T1000 (cell line): ENCODE results near the gene ISCU.
A peak's percentile ranks its signal among the peaks of the same experiment; 100 is the strongest.
"Not testable (repeated sequence)": the region's sequence is repeated elsewhere in the genome, so short reads cannot be mapped to it uniquely, and the experiment has no call there.

Experiments used
- DNase-seq: peaks from one replicate; lab custom pipeline; 2025; ENCODE audit warnings: mixed read lengths; lab: John Stamatoyannopoulos, UW

The ISCU gene

DNA sequence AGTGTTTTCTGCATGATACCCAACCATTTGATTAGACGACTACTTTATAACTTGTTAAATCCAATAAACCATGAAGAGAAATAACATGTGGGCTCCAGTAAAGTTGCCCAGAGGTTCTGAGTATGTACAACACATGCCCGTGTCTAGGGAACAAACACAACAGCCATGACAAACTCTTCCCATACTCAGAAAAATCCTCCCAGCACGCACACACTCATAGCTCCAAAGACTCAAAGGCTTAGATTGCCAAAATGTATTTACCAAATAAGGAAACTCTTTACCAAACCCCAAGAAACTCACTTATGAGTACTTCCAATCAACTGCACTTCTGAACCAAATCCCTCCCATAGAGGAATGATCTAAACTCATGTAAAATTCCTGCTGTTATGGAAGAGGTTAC is 18.7 kb upstream of the ISCU start:
- no peak for DNase-seq

DNA sequence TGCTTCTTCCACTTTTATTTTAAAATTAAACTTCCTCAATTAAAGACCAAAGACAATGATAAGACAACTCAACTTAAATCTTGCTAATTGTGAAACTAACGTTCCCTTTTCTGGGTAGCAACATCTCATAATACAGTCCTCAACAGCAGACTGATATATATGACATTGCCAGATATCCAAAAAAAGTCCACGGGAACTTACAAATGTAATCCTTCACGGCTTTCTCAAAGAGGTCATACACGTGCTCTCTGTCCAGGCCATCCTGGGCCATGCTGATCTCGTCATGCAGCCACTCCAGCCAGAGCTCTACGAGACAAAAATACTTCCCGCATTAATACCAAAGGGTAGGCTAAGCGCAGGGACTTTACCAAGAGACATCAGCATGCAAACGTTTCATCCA is 14.7 kb upstream of the ISCU start:
- DNase-seq: no peak

DNA sequence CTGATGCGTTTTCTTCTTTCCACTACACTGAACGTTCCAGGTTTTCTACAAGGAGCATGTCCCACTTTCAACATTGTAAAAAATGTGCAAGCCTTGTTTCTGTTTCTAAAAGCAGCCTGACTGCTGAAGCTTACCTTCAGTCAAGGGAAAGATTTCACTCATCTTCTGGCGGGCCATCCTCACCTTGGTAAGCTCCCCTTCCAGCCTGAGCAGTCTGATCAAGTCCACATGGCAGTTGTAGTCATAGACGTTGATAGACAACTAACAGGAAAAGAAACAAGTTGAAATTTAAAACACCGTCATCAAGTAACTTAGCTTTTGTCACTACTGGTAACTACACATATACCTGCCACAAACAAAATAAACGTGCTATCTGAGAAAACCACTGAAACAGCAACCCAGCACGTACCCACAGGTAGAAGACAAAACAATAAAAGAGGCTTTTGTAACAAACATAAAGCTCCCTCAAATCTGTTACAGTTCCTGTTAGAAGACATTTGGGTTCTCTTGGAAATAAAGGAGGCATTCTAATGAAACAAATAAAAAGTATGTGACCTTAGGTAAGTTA is 13.4 kb upstream of the ISCU start:
- DNase-seq: no peak

DNA sequence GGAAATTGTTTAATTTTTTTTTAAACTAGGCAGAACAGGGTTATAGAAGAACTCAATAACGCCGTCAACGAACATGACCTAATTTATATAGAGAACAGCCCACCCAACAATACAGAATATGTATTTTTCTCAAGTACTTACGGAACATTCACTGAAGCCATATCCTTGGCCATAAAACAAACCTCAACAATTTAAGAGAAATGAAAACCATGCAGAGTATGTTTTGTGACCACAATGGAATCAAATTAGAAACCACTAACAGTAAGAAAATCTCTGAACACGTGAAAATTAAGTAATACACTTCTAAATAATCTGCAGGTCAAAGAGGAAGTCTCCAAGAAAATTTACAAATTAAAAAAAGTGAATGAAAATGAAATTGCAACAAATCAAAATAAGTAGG is 10.9 kb upstream of the ISCU start:
- no peak for DNase-seq

DNA sequence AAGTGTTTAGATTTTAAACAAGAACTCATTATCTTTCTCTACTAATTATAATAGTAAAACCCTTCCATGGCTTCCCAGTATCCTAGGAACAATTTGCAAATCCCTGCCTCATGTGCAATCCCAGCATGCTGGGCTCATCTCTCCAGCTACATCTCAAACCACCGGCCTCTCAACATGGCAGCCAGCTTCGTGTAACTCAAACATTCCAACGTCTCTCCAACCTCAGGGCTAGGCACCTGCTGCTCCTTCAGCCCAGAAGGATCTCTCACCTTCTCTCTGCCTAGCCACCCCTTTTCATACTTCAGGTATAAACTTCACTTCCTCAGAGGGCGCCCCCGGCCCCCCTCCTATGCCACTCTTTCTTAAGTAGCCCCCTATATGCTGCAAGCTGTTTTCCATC is 8.6 kb upstream of the ISCU start:
- DNase-seq: no peak

DNA sequence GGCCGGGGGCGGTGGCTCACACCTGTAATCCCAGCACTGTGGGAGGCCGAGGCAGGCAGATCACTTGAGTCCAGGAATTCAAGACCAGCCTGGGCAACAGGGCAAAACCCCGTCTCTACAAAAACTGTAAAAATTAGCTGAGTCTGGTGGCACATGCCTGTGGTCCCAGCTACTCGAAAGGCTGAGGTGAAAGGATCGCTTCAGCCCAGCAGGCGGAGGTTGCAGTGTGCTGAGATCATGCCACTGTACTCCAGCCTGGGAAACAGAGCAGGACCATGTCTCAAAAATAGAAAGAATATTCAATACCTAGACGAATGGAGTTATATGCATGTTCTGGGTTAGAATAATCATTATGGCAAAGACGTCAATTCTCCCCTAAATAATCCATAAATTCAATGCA is 7.0 kb upstream of the ISCU start:
- not testable (repeated sequence) for DNase-seq

DNA sequence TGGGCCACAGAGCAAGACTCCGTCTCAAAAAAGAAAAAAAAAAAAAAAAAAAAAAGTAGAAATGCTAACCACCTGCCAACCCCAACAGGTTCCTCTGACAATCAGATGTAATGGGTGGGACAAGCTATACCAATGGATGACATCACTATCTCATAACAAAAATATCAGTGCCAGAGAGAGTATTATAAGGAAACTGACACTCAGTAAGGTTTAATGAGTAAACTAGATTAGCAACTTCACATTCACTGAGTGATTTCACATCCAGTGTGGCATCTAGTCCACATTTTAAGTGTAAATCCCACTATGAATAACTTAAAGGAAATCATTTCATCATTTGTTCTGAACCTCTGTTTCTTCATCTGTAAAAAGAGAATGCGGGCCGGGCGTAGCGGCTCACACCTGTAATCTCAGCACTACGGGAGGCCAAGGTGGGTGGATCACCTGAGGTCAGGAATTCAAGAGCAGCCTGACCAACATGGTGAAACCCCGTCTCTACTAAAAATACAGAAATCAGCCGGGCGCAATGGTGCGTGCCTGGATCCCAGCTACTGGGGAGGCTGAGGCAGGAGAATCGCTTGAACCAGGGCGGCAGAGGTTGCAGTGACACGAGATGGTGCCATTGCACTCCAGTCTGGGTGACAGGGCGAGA is 3.3 kb upstream of the ISCU start:
- no peak for DNase-seq

DNA sequence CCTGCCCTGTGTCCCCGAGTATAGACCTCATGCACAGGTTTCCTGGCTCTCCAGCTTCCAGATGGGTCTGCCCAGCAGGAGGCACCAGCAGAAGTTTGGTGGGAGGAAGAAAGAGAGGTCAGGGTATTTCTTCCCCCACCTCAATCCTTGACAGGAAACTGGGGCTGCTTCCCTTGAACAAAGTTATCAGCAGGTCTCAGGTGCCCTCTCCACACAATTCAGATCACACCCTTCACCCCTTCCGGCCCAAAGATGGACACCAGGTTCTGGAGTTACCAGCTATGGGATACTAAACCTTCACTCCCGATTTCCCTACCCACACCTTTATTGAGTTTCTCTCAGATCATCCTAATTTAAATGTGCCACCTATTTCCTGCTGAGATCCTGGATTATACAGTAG is 2.6 kb upstream of the ISCU start:
- DNase-seq: no peak

DNA sequence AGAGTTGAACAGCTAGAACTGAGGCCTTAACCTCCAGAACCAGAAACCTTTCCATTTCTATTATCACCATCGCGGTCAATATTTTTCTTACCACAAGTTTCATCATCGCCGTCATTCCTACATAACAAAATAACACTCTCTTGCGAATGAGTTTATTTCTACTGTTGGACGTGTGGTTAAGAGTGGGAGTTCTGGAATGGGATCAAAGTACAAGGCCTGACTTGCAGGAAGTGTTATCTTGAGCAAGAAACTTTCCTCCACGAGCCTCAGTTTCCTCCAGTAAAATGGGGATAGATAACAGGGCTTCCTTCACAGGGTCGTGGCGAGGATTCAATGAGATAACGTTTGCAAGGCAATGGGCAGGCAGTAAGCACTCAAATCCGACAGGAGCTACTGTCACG is 2.1 kb upstream of the ISCU start:
- no peak for DNase-seq

DNA sequence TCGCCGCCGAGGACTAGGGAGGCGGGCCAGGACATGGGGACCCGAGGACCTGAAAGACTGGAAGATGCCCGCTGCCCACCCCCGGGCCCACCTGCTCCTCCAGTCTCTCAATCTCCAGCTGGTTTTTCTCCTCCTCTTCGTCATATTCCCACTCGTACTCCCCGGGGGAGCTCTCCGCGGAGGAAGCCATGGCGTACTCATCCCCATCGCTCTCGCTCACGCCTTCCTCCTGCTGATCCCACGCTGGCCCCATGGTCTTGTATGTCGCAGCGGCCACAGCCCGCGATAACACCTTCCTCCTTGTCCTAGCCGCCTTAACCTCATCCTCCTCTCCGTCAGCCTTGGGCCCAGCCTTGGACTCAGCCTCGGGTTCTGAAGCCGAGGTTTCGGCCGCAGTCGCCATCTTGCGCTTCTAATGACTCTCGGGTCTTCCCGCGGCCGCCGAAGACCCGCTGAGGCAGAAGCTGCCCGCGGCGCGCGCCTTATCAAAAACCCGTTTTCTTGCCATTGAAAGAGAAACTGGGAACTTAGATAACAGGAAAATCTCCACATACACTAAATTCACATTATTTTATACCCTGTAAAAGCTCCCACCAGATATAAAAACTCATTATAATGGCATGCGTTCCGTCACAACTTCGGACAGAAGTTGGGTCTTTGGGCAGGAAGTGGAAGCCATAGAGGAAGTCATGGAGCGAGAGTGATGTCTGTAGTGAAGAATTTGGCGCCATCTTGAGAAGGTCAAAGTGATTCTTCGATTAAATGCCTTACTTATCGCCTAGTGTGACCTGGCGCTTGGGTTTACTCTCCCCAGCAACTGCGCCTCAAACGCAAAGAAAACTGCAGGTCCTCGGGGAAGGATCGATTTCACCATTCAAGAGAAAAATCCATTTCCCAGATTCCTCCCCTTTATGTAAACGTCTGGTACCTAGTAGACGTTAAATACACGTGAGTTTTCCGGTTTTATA is 1.4 kb upstream of the ISCU start, which contains the start of gene SART3:
TSS of gene SART3 (minus strand) at position 422 of the 968 bp plus-strand sequence. CDS start at position 403, 19 bp downstream.
- peak; percentile 75 for DNase-seq

DNA sequence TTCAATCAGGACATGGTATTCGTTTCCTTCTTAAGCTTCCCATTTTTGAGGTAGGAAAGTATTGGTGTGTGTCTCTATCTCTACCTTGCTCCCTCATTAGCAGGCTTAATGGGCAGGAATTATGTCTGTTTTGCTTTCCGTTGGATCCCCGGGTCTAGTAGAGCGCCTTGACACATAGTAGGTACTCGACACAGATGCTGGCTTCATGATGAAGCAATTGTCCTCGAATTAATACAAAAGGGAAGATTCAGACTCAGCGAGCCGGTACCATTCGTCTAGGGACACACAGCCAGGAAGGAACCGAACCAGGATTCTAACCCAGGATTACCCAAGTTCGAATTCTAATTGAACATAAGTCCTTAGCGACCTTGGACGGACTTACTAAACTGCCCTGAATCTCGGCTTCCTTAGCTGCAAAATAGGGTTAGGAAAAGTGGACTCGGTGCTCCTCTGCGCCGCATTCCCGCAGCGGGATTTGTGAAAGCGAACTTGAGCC is 496 bp upstream of the ISCU start:
- no peak for DNase-seq

DNA sequence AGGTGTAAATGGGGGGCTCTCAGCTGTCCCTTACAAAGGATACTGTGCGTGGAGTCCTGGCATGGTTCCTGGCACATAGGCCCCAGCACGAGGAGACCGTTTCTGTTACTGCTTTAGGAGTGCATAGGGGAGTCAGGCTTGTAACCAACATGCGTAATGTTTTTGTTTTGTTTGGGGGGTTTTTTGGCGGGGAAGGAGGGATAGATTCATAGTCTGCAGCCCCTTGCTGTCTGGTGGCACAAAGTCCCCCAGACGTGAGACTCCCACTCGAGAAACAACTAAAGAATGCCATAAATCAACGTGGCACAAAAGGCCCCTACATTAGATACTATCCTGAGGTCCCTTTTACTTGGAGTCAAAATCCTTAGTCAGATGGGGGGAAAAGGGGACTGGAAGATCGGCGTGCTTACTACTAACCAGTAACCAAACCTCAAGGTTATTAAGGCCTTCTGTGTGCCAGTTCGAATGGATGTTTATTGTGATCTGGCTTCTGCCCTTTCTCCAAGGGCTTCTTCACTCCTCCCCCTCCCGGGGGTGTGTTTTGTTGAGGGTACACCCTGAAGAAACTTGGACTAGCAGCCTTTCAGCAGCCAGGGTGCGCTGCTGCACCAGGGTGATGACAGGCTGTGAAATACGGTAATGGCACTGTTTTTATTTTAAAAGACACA is 874 bp downstream of the ISCU start:
- peak; percentile 62 for DNase-seq

DNA sequence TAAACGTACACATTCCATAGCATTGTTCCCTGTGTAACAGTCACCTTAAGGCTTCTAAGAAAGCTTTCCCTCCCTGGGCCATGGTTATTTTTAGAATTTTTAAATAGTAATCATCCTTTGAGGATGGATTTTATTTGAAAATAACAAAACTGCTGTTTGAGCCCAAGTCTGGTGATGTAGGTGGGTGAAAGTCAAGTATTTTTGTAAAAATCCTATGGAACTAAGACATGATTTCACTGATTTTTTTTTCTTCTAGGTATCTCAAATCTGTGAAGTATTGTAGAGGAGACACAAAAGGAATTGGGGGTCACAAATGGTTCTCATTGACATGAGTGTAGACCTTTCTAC is 1.4 kb downstream of the ISCU start:
- no peak for DNase-seq

DNA sequence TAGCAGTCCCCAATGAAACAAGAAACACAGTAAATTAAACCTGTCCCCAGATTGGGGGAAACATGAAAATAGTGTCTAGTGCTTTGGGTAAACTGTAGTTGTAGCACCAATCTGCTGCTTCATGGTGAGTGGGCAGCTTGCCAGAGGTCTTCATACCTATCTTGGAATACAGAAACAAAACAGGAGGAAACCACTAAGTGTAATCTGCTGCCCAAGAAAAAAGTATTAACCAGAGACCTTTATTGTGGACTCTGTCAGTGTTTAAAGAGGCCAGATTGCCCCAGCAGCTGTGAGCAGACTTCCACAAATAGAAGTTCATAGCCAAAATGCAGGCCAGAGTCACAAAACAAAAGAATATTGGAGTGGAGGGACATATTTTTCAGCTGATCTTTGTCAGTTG is 2.3 kb downstream of the ISCU start:
- no peak for DNase-seq

DNA sequence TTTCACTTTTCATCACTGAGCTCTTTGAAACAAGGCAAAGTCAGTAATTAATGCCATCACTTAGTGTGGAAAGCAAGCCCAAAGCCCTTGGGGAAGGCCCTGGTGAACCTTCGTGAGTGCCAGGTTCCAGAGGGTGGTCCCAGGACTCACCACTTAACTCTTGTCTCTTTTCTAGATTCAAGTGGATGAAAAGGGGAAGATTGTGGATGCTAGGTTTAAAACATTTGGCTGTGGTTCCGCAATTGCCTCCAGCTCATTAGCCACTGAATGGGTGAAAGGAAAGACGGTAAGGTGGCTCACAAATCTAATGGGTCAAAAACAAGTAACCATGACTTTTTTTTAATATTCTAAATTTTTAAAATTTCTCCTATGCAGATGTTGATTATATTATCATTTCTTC is 2.8 kb downstream of the ISCU start:
- no peak for DNase-seq

DNA sequence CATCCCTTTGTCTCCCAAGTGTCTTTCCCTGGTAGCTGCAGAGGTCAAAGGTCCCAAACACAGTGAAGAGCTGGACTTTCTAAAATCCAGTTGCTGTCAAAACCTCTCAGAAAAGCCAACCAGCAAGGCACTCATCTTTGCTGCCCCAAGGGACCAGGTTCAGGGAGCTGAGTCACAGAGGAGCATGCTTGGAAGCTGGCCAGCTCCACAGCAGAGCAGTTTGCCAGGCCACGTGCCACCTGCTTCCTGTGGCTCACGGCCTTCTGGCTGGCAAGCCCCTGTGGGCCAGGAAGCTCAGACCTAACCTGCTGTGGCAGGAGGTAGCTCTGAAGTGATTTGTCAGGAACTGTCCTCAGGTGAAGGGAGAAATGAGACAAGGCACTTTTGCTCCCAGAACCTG is 3.6 kb downstream of the ISCU start:
- peak; percentile 77 for DNase-seq

DNA sequence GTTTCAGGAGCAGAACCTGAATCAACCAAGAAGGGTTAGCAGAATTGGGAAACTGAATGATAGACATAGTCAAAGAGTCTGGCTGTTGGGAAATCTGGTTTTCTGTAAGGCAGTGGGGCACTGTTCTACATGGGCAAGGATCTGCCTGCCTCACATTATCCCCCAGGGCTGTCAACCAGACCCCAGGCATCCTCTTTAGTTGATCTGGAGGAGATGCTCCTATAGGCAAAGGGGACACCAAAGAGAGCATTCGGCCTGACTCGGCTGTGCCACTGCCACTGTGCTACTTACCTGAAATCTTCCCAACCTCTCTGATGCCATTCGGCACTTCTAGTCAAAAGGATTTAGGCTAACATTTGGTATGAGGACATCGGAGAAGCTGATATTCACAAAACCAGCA is 4.1 kb downstream of the ISCU start:
- DNase-seq: no peak

DNA sequence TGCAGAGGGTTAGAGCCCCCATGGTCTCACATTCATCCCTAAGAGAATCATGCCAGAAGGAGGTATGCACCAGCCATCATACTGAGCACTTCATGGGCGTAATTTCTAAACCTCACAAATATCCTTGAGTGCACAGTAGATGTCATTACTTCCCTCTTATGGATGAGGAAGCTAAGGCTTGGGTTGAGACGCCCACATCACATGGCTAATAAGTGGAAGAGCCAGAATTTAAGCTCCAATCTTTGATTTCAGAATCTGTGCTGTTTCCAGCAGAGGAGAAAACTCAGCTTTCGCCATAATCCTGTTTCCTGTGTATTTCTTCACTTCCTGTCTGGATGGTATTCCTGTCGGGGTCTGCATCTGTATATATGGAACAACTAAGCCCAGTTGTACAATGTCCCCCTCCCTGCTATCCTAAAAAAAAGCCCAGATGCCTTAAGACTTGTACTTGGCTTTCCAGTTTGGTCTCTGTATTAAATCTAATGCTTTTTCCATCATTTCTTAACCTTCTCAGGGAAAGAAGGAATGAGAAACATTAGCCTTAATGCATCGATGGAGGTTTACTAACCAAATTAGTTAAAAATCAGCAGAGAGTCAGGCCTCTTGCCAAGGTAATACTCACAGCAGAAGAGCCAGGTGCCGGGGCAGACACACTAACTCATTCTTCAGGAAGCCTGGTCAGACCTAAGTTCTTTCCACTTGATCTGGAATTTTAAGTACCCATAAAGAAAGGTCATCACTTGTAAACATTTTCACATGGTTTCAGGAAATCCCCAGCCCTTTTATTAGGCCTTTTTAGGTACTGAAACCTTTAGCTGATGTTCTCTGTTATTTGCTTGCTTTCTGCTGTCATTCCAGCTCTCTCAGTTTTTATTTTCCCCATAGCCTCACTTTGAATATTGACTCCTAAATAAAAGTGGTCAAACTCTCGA is 5.3 kb downstream of the ISCU start:
- no peak for DNase-seq

DNA sequence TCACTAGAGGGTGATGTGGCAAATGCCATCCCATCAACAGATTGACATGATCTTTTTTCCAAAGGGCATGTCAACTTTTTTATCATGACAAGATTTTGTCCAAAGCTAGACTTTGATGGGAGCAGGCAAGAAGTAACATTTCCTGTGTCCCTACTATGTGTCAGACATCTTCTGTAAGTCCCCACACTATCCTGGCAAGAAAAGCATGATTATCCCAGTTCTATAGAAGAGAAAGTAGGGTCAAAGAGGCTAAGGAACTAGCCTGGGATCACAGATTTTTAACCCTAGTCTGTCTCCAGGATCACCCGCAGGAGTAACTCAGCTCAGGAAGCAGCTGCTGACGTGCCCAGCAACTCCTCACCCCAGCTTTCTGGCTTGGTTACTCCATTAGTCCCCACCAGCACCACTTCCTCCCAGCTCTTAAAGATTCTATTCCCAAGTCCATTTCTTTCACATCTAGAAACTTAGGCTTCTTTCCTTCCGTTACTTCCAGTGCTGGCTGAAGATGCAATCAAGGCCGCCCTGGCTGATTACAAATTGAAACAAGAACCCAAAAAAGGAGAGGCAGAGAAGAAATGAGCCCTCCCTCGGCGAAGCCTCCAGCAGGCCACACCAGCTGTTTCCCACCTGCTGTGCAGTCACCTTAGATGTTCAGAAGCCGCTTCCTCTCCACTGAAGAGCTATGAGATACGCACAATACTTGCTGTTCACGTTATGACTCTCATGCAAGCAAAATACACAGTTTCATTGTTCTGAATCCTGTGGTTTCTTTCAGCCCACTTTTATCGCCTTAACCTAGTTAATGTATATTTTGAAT is 6.2 kb downstream of the ISCU start:
- no peak for DNase-seq
